NCI-H1694 treated with DMSO at 0.1 percent for 48 hours (cell line): ENCODE measurements around the gene INPP4B.

Source experiments
- DNase-seq: peaks from one replicate; lab custom pipeline; 2025; lab: John Stamatoyannopoulos, UW

INPP4B gene

GRCh38 chr4:142725886-142726285, 120.2 kb downstream of the INPP4B start:
- DNase-seq, result no peak

- no peak for DNase-seq
Observed at GRCh38 chr4:142721187-142721586, 124.9 kb downstream of the INPP4B start.

- peak; percentile 3 for DNase-seq
Observed at GRCh38 chr4:142719854-142720541, 126.1 kb downstream of the INPP4B start.

- no peak for DNase-seq
Observed at GRCh38 chr4:142718981-142719380, 127.1 kb downstream of the INPP4B start.

- DNase-seq, result no peak
Observed at GRCh38 chr4:142715727-142716126, 130.4 kb downstream of the INPP4B start.

- DNase-seq, result no peak
Observed at GRCh38 chr4:142713282-142714030, 132.6 kb downstream of the INPP4B start.

- no peak for DNase-seq
Observed at GRCh38 chr4:142708231-142708630, 137.9 kb downstream of the INPP4B start.

GRCh38 chr4:142707401-142707800, 138.7 kb downstream of the INPP4B start:
- DNase-seq, result no peak

GRCh38 chr4:142706381-142706780, 139.7 kb downstream of the INPP4B start:
- no peak for DNase-seq

DNA sequence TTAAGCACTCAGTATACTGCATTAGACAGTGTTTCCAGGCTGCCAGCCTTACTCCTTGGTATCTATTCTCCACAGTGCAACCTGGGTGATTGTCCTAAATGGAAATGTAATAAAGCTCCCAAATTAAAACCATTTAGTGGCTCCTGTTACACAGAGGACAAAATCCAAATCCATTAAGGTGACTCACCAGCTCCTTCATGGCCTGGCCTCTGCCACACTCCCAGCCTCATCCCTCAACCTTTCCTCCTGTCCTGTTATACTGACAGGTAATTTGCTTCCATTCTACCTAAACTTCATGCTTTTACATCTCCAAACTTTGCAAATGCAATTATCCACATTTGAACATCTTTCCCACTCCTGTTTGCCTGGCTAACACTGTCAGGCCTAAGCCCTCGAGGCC, 140.3 kb downstream of the INPP4B start:
- no peak for DNase-seq

DNA sequence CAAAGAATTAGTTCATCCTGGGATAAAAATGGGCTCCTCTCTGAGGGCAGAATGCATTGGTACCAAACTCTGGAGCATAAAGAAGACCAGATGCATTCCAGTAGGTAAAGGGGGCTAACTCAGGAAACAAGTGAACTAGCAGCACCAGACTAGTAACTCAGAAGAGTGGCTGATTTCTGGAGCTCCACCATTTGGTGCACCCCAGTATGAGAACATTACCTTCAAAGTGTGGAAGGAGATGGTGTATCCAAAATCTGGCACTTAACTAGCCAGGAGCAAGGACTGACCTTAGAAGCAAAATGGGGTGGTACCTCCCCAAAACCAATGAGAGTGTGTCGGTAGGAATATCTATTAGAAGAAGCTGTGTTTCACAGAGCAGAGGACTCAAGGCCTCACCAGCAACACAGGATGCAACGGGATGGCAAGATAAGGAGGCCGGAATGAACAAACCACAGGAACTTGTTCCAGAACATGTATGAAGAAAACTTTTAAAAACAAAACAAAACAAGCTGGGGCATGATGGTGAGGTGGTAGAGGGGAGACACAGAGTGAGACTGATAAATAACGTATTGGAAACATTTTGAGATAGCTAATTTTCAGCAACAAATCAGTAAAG, 142.3 kb downstream of the INPP4B start:
- no peak for DNase-seq

- no peak for DNase-seq
Observed at GRCh38 chr4:142701017-142701416, 145.1 kb downstream of the INPP4B start.

GRCh38 chr4:142700531-142700930, 145.6 kb downstream of the INPP4B start:
- no peak for DNase-seq

GRCh38 chr4:142698552-142698951, 147.5 kb downstream of the INPP4B start:
- no peak for DNase-seq

GRCh38 chr4:142697928-142698327, 148.2 kb downstream of the INPP4B start:
- no peak for DNase-seq

DNA sequence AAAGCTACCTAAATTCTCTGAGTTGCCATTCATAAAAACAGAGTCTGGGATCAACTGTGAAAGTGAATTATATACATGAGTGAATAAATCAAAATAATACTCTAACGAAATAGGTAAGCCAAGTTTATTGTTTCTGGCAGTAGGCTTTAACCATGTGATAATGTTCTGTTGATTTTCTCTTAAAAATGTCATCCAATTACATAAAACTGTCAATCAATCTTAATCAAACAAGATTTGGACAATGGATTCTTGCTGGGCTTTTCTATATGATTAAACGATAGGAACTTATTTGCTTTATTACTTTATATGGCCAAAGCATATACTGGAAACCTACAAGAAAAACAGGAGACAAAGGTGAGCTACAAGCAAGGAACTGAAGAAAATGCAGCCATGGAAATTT, 148.8 kb downstream of the INPP4B start:
- DNase-seq, result no peak

- DNase-seq, result no peak
Observed at GRCh38 chr4:142696334-142697122, 149.6 kb downstream of the INPP4B start.

DNA sequence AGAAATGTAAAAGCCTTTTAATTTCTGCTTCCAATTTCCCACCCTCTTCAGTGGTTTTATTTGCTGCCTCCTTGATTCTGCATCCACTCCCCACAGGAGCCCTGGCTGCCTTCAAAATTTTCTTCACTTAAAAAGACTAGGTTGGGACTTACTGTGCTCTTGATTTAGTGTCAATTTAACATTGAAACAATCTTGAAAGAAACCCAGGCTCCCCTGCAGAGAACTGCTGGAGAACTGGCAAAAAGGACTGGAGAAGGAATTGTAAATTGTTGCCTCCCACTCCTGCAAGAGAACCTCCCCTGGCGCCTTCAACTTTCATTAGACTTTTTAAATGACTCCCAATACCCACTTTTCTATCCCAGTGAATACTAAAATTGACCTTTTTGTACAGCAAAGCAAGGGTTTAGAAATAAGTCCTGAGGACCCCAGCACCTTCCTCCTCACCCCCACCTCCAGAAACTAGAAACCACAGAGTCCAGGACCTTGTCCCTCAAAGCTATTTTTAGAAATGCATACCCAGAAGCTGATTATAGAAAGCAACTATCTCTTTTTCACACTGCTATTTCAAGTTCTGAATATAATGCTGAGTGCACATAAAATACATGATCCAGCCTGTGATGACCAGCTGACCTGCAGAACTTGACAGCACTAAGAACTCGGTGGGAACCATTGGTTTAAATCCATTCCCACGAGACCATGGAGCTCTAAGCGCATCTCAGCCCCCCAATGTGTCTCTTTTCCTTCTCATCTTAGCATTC, 155.5 kb downstream of the INPP4B start:
- no peak for DNase-seq

DNA sequence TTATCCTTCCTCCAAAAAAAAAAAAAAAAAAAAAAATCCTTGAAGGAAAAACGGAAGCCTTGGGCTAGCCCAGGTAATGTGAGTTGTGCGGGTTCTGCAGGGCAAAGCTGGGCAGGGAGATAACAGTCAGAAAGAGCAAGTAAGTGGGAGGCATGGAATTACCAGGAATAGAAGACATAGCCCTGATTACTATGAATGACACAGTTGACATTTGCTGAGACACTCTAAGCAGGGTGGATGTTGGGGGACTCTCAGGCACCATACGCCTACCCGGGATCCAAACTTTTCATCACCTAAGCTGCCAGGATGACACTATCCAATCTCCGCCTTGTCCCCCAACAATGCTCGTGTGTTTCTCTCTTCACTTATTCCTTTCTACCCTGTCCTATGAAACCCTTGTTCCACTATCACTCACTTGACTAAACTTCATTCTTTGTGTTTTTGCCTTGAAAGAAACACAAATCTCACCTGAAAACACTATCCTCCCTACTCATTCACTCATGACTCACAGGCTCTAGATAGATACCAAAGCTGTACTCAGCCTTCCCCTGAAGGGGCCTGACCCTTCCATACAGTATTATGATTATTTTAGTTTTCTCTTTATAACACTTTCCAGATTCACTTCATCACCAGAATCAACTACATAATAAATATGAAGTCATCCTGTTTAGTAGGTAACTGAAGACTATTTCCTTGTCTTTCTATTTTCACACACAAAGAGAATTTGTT, 158.4 kb downstream of the INPP4B start:
- DNase-seq, result no peak

GRCh38 chr4:142686081-142686480, 160.0 kb downstream of the INPP4B start:
- DNase-seq, result no peak

GRCh38 chr4:142683997-142684396, 162.1 kb downstream of the INPP4B start:
- no peak for DNase-seq
